ENCODE measurements around the gene CUEDC1.
A peak's percentile ranks its signal among the peaks of the same experiment; 100 is the strongest.
"Not testable (repeated sequence)": the region's sequence is repeated elsewhere in the genome, so short reads cannot be mapped to it uniquely, and the experiment has no call there.

CUEDC1 gene

DNA sequence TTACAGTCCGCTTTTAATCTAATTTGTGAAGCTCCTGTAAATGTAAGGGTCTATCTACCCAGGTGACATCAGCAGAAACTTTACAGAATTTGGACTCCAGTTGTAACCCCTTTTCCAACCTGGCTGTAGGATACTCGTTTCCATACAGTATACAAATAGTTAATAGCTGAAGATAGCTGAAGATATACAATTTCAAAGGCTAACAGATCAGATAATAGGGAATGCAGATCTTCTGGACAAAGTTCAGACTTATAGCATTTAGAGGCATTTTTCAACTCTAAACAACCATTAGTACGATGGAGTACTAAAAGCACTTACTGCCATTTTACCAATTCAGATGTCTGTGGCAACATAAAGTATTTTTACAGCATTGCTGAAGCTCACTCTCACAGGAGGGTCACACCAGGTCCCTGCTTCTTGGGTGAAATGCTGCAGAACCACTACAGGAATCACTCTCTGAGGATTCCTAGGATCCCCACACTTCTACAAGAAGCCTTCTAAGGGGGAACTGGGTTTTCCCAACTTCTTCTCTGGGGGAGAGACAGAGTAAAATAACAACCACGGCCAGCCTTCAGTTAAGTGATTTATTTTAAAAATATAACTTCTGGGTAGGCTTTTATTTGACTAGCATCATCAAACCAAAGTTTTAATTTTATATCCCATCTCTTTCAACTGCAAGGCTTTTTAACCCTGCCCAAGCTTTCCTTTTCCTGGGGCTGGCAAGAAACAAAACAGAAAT is 29.9 kb upstream of the CUEDC1 start:
- DNase-seq = no peak

DNA sequence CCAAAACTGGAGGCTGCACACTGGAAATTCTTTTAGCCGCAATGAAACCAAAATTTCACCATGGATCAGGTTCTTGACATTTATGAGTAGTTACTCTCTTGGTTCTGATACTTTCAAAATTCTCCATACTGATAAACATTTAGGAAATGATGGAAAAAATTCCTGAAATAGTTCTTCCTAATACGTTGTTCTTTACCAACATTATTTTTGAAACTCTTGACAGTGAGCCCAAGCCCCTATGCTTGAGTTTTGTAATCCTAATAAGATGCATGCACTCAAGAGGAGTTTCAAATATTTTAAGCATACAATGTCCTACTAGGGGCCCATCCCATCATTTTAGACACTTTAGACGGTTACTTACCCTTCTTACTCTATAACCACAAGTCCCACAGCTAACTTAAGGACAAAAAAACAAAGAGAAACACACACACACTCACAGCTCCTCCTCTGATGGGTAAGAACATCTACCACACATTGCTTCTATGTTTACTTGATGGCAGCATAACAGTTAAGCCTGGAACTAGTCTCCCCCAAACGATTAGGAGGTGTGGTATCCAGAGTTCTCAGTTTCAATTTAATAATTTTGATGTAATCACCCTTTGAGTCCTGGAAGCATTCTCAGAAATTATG is 29.2 kb upstream of the CUEDC1 start:
- peak; percentile 25 for DNase-seq

DNA sequence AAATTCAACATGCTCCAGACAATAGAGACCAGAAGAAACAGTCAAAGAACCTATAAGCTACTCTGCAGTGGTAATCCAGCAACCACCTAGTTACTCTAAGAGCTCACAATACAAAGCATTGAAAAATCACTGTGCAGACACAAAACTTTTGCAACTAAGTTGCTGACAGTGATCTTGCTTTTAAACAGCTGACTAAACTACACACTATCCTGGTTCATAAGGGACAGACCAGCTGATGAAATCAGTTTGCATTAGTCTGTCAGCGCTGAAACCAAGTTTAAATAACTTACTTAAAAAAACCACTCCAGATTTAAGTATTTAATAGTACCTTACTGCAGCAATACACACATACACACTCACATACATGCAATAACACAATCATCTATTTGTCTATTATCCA is 28.2 kb upstream of the CUEDC1 start:
- DNase-seq = no peak

DNA sequence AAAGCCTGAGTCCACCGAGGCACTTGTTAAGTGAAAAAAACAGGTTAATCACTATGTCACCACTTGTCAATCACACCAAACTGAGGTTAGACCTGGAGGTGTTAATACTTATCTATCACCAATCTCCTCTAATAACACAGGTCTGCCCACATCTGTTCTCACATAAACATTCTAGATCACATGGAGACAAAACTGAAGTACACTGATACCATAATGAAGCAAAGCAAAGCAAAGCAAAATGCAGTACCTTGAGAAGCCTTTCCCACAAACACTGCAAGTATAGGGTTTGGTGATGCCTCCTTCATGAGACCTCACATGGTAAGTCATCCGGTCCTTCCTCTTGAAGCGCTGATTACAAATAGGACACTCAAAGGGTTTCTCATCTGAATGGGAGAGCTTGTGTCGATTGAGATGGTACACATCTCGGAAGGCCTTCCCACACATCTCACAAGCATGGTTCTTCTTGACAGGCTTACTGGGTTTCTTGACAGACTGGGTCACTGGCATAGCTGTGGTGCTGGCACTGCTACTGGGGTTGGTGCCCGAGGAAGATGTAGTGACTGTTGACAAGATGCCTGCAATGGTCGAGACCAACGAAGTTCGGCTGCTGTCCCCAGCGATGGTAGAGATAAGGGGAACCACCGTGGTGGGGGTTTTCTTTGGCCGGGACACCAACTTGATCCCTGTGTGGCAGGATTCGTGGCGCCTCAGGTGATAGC is 27.4 kb upstream of the CUEDC1 start:
- no peak for DNase-seq

DNA sequence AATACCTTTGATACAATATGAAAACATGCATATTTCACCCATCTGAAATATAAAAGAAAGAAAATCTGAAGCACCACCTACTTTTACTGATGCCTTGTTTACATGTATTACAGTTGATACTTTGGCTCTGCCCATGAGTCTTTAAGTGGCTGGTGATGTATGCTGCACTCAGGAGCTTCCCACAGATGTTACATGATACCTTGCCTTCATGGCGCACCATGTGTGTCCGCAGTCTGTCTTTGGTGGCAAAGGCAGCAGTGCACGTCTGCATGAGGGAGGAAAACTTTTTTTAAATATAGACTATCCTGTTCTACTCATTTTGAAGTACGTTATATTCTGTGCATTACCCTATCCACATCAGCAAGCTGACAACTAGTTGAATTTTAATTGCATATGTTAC is 25.3 kb upstream of the CUEDC1 start:
- DNase-seq = no peak

DNA sequence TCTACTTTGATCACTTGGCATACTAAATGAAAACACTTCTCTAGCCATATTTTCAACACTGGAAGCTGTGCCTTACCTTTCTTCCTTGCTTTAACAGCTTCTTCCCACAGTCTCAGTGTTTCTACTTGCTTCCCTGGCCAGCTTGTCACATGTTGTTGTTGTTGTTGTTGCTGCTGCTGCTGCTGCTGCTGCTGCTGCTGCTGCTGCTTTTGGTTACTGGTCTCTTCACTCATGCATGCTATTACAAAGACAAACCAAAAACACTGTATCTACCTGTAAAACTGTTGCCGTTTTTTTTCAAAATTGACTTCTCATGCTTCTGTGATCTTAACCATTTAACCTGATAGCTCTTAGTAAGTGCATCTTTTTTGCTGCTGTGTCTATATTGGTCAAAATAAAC is 23.9 kb upstream of the CUEDC1 start:
- no peak for DNase-seq

DNA sequence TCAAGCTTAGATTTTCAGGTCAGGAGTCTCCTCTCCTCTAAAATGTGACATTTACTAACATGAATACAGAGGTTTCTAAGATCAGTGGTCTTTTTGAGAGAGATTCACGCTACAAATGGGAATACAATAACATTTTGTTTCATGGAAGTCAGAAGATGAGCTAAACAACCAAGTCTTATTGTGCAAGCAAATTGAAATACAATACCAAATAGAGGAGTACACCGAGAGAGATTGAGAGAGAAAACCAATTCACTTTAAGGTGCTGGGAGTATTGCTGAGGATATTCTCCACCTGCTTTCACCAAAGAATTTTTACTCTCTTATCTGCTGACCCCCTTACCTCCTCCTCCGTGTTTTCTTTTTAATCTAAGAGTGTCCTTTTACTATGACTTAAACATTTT is 21.4 kb upstream of the CUEDC1 start:
- DNase-seq = no peak

DNA sequence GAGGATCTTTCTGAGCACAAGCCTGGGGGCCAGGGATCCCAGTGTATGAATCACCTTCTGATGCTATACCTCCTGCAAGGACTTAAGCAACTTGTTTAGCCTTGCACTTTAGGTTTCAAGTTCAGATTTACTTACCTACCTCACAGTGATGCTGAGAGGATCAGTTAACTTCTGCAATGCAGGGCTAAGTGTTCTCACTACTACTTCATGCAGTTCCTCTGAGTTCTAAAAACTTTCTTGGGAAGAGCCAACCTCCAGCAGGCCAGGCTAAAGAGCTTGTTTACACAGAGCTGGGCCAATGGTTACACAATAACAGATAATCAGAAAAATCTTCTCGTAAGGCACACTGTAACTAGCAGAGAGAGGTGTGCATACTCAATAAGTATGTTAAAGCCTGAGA is 19.8 kb upstream of the CUEDC1 start:
- DNase-seq = no peak

DNA sequence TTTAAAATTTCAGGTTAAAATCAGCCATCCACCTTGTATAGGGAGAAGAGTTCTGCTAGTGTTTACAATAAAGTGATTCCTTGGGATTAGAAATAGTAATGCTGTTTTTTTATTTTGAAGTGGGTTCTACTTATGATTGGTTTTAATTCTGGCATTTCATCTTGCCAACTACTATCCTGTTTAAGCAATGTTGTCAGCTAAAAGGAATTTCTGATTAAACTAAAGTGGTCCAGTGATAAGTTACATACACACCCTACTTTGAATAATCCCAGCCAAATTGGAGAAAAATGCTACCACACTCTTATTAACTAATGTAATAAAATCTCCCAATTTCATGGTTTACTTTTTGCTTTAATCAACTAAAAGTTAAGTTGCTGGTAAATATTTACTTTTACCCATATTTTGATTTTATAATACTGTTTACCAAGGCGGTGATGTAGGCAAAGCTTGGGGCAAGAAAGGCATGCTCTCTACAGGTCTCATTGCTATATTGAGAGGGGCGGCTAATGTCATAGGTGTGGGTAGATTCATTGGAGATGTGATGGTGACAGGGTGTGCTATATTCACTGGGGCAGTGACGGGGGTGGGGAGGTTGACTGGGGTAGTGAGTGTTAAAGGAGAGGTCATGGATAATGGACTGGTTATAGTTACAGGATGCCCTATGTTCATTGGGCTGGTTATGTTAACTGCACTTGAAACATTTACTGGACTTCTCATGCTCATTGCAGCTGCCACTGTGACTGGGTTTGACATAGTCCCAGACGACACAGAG is 19.0 kb upstream of the CUEDC1 start:
- DNase-seq = not testable (repeated sequence)

DNA sequence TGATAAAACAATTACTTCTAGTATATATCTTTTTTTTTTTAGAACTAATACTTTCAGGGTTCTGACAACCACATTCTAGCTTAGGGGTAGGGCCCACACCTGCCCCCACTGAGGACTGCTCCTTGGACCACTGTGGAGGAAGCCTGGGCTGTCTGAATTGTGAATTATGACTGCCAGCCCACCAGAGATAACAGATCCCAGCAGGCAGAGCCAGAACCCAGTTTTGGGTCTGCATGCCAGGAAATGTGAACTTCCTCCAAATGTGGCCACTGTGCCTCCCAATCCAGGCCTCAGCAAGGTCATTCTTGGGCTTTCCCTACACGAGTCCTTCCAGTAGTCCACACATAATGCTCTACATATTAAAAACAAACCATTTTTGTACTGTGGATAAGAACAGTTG is 16.9 kb upstream of the CUEDC1 start:
- DNase-seq = no peak

DNA sequence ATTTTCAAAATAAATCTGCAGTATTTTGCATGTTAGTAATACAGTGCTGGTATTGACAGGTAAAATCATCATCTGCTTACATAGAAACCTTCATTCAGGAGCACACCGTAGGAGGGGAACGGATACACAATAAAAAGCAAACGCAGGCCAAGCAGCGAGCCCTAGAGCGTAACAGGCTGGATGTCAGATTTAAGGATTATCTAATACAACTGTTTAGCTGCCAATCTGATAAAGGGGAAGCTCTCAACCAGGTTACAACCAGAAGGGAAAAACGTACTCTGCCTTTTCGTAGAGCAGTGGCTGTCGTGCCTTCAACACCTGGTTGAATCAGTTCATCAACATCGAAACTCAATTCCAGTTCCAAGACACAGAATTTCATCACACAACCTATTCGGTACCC is 16.4 kb upstream of the CUEDC1 start:
- DNase-seq = no peak

DNA sequence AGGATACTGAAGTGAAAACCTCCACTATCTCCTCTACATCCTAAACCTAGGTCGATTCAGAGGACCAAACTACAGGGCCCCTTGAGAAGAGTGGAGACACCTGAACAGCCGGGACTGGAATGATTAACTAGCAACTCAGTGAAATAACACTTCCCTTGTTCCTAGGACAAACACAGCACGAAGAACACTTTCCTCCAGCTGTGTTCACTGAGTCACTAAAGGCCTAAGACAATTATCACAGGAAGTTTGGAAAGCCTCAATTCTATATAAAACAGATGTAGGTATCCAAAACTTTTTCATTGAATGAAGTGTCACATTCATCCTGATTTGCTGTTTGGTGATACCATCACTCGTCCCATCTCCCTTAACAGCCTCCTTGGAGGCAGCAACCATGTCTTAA is 15.5 kb upstream of the CUEDC1 start:
- DNase-seq = no peak

DNA sequence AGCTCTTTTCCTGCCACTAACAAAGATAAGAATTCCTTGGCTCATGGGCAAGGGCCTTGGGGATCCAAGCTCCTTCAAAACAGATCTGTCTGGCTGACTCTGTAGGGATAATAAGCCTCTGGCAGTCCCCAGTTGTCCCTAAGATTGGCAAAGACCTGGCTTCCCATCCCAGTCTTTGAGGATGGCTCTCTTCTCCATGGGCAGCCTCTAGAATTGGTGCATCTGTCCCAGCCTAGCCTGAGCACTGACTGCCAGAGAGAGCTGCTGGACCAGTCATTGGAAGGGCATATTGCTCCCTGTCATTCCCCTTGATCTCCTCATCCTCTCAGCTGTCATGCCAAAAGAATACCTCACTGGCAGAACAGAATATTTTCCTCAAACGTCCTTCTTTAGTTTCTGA is 13.2 kb upstream of the CUEDC1 start:
- DNase-seq = no peak

DNA sequence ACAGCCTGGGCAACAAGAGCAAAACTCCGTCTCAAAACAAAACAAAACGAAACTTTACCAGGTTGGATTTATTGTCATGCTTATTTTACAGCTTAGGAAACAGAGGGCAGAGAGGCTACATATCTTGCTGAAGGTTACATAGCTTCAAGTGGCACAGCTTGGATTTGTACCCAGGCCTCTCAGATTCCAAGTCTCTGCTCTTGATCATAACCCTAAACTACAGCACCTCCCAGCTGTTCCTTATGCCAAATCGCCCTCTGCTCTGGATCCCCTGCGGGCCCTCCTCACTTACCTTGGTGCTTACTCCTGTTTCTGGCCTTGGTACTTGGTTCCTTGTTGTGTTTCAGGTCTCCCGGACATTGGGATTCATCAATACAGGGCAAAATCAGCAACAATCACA is 11.7 kb upstream of the CUEDC1 start:
- no peak for DNase-seq

DNA sequence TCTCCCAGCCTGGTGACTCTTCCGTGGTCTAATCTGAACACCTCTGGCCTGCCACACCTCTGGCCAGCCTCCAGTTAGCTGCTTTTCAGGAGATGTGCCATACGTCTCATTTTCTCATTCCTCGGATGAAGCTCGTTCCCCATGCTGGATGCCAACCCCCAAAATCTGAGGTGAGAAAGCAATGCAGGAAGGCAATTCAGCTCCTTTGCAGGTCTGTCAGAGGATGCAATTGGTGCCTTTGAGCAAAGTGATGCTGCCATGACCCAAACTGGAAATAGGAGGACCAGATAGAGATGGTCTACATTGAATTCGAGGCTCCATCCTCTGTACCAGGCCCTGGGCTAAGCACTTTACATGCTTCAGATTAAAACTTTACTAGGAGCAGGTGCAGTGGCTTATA is 11.0 kb upstream of the CUEDC1 start:
- no peak for DNase-seq

DNA sequence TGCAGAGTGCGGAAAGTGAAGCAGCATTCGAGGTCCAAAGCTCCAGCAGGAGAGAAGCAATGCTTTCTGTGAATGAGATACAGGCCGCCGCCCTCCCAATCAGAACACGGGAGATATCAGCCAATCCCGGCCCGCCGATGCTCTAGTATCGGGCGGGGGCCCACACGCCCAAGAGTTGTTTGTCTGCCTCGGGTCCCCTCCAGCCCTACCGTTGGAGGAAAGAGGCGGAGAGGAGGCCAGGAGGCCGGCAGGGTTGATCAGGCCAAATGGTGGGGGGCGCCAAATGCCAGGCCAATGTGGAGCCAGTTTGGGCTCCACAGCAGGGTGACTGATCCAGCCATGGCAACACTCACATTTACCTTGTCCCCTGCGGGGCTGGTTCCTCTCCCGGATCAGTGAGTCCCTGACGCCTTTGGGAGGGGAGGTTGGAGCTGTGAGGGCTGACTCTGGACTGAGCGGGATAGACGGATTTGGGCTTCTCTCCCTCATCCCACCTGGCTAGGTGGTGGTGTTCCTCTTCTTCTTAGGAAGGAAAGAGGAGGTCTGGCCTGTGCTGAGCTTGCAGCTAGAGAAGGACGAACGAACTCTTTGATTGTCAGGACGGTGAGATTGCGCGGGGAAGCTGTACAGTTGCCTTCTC is 10.4 kb upstream of the CUEDC1 start:
- DNase-seq = no peak

DNA sequence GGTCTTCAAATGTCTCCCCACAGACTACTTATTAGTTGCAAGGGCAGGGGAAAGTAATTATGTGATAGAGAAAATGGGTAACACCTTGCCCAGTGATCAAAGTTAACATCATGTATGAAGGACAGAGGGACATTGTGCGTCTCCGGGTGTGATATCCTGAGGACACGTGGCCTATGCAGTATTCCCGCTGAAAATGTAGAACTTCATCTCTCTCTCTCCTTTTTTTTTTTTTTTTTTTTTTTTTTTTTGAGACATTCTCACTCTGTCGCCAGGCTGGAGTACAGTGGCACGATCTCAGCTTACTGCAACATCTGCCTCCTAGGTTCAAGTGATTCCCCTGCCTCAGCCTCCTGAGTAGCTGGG is 7.9 kb upstream of the CUEDC1 start:
- no peak for DNase-seq

DNA sequence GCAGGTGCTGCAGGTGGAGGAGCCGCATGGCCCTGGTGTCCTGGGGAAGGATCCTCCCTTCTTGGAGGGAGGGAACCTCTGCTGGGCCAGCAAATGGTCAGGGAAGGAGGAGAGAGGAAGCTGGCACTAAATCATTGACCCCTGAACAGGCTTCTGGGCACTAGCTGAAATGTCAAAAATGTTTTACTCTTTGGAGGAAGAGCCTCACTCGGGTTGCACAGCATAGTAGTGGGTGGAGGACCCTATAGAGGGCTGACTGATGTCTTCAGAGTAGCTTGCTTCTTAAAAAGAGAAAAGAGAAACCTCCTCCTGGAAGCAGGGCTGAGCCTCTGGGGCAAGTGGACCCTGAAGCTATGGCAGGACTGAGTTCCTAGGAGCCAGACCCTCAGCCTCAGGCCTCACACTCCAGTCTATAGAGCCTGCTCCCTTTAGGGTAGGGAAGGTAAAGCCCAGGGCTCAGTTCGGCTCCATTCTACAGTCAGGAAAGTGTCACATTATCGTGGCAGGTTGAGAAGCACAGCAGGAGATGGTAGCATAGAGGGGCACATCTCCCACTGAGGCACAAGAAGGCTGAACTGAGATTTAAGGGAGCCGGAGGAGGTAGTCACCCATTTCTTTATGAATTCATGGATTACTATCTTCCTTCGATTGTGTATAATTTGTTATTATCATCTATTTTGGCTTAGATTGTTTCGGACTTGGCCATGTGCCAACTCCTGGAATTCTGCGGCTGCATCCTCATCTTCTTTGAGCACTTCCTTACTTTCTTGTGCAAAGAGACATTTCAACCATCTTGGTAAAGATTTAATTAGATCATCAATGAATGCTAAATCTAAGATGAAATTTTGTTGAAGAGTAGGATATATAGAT is 7.3 kb upstream of the CUEDC1 start:
- DNase-seq = no peak

DNA sequence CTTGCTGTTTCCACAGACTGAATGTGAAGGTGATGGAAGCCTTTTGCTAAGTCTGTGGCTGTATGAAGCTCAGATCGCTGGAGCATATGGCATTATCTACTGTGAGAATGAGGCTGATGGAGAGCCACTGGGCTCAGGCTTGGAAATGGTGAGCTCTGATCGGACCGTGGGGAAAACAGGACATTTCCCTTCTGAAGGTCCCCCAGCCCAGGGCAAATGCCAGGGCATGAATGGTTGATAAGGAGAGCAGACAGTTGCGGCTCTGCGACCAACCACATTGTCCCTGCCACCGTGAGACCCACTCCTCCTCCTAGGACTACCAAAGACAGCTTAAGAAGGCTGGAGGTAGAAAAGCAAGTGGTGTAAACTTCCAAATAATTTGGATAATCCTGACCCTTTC is 4.7 kb upstream of the CUEDC1 start:
- no peak for DNase-seq

DNA sequence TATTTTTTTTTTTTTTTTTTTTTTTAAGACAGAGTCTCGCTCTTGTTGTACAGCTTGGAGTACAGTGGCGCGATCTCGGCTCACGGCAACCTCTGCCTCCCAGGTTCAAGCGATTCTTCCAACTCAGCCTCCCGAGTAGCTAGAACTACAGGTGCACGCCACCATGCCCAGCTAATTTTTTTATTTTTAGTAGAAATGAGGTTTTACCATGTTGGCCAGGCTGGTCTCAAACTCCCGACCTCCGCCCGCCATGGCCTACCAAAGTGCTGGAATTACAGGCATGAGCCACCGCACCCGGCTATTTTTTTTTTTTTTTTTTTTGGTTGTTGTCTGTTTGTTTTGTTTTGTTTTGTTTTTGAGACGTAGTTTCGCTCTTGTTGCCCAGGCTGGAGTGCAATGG is 3.2 kb upstream of the CUEDC1 start:
- DNase-seq = not testable (repeated sequence)

DNA sequence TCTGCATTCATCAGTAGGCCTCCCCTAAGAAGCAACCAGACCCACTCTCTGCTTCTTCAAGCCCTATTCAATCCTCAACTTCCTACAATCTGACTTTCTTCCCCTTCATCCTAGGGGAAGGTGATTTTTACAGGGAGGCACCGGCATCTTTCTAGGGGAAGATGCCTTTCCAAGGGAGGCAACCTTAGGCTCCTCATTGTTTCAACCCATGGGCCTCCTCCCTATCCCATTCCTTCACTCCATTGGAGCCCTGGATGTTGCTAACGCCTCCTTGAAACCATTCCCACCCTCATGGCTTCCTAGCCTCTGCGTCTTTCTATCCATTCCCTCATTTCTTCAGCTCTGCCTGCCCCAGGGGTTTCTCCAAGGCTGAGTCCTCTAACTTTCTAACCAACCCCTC is 2.7 kb upstream of the CUEDC1 start:
- no peak for DNase-seq
